HCT116 (cell line): ENCODE results near the gene ABCB7. TPM values are rescaled to one million over a fixed set of nuclear protein-coding genes. Genes with fewer than 3 reads are reported as not detected.

Source experiments
- ATAC-seq: fragments of 200-7000 bp; cut with Tn5 transposase; 2 replicates; pipeline ENCODE4 v1.9.1; 2020; ENCODE audit warnings: mild to moderate bottlenecking, moderate library complexity
- BruUV-seq: library from RNA; stranded (reverse); fragments of 400-500 nt; replicated peaks from 2 replicates; lab custom pipeline; 2021; lab: Mats Ljungman, UMichigan
- CTCF ChIA-PET: fragments of 300-600 bp; sonication (Branson Sonifier 250); formaldehyde crosslinking; loops from one replicate; lab custom pipeline; 2021; ENCODE audit warnings: antibody characterized with exemption; lab: Charles Lee
- POLR2A ChIA-PET: fragments of 300-600, 350-600 bp; sonication (Branson Sonifier 250); formaldehyde crosslinking; loops from one replicate; lab custom pipeline; 2021; ENCODE audit warnings: antibody characterized with exemption; lab: Charles Lee
- RAD21 ChIA-PET, 2 experiments: fragments of 300-600 bp; sonication (Branson Sonifier 250); formaldehyde crosslinking; loops; one replicate each; lab custom pipeline; 2023; ENCODE audit warnings: low total read pairs in 2 of 2; ENCODE audit not compliant: uncharacterized antibody in 2 of 2, unreplicated experiment in 2 of 2, low non-redundant PET in 1 of 2; lab: Charles Lee
- DNase-seq: peaks from one replicate; pipeline ENCODE4 v3.0.0-alpha.2; 2010; ENCODE audit warnings: low read depth, low spot score
- H2AFZ ChIP-seq: fragments of 200-600 bp; shearing (Covaris generic), sonication (generic); 2 replicates; pipeline ENCODE4 v1.6.1; 2017; ENCODE audit warnings: low read depth, mixed run types, mixed read lengths, antibody characterized with exemption, low read length; ENCODE audit not compliant: poor library complexity, severe bottlenecking
- H3K27ac ChIP-seq: 2 replicates; pipeline ENCODE4 v1.5.1; 2012; ENCODE audit warnings: low read depth, low read length
- H3K27me3 ChIP-seq: fragments of 200-600 bp; sonication (generic); 2 replicates; pipeline ENCODE4 v1.6.1; 2016; ENCODE audit warnings: mixed run types, low read length, mixed read lengths; ENCODE audit not compliant: insufficient read depth
- H3K36me3 ChIP-seq, 2 experiments: fragments of 200-500 bp in 1 of 2; fragments of 200-600 bp in 1 of 2; sonication (Bioruptor generic) in 1 of 2; sonication (generic) in 1 of 2; 2 replicates each; pipeline versions ENCODE4 v1.5.1 to v1.6.1; 2014 to 2016; ENCODE audit warnings: low read length in 2 of 2, inconsistent platforms in 1 of 2, mixed read lengths in 1 of 2, mixed run types in 1 of 2; ENCODE audit not compliant: insufficient read depth in 2 of 2, control insufficient read depth in 1 of 2
- H3K4me1 ChIP-seq, 2 experiments: fragments of 200-600 bp in 1 of 2; sonication (generic) in 1 of 2; 2 replicates each; pipeline versions ENCODE4 v1.5.1 to v1.6.1; 2012 to 2017; ENCODE audit warnings: low read length in 2 of 2, inconsistent platforms in 1 of 2, mild to moderate bottlenecking in 1 of 2, mixed read lengths in 1 of 2, mixed run types in 1 of 2, moderate library complexity in 1 of 2; ENCODE audit not compliant: insufficient read depth in 2 of 2, control insufficient read depth in 1 of 2
- H3K4me2 ChIP-seq: fragments of 200-600 bp; sonication (generic); 2 replicates; pipeline ENCODE4 v1.6.1; 2017; ENCODE audit warnings: mixed run types, low read length, mixed read lengths
- H3K4me3 ChIP-seq, 2 experiments: fragments of 200-600 bp in 1 of 2; sonication (generic) in 1 of 2; replicated peaks in 1 of 2; 2 replicates each; pipeline ENCODE4 v1.5.1; 2011 to 2016; ENCODE audit warnings: low read length in 2 of 2, control low read depth in 1 of 2, low read depth in 1 of 2, mild to moderate bottlenecking in 1 of 2, mixed read lengths in 1 of 2, mixed run types in 1 of 2
- H3K79me2 ChIP-seq: fragments of 200-600 bp; sonication (generic); 2 replicates; pipeline ENCODE4 v1.6.1; 2017; ENCODE audit warnings: mild to moderate bottlenecking, mixed run types, low read length, moderate library complexity, mixed read lengths; ENCODE audit not compliant: insufficient read depth
- H3K9ac ChIP-seq: fragments of 200-600 bp; sonication (generic); 2 replicates; pipeline ENCODE4 v1.6.1; 2016; ENCODE audit warnings: low read length, mixed read lengths
- H3K9me2 ChIP-seq: fragments of 200-600 bp; sonication (generic), shearing (Covaris generic); 2 replicates; pipeline ENCODE4 v1.6.1; 2017; ENCODE audit warnings: mixed run types, mild to moderate bottlenecking, moderate library complexity; ENCODE audit not compliant: insufficient read depth
- H3K9me3 ChIP-seq, 2 experiments: fragments of 200-500 bp in 1 of 2; fragments of 200-600 bp in 1 of 2; sonication (Bioruptor generic) in 1 of 2; sonication (generic) in 1 of 2; 2 replicates each; pipeline ENCODE4 v1.6.1; 2014 to 2017; ENCODE audit warnings: low read length in 2 of 2, mixed read lengths in 2 of 2, inconsistent platforms in 1 of 2, low read depth in 1 of 2, mild to moderate bottlenecking in 1 of 2, mixed run types in 1 of 2, moderate library complexity in 1 of 2; ENCODE audit not compliant: control insufficient read depth in 1 of 2, insufficient read depth in 1 of 2
- H4K20me1 ChIP-seq: fragments of 200-600 bp; sonication (generic), shearing (Covaris generic); 2 replicates; pipeline ENCODE4 v1.6.1; 2017; ENCODE audit warnings: mixed run types, mild to moderate bottlenecking, moderate library complexity; ENCODE audit not compliant: insufficient read depth
- ATF3 ChIP-seq: IDR thresholded peaks from 2 replicates; pipeline ENCODE4 v1.6.1; 2012
- CEBPB ChIP-seq: IDR thresholded peaks from 2 replicates; pipeline ENCODE4 v1.6.1; 2012; ENCODE audit warnings: low read depth
- CTCF ChIP-seq, 3 experiments: fragments of 200-600 bp in 1 of 3; sonication (generic) in 1 of 3; IDR thresholded peaks in 2 of 3; conservative IDR thresholded peaks in 1 of 3; 2 replicates each; pipeline ENCODE4 v1.5.1; 2012 to 2017; ENCODE audit warnings: low read depth in 2 of 3, low read length in 2 of 3, antibody characterized with exemption in 1 of 3, borderline replicate concordance in 1 of 3, control low read depth in 1 of 3, mild to moderate bottlenecking in 1 of 3, mixed read lengths in 1 of 3, mixed run types in 1 of 3, moderate library complexity in 1 of 3; ENCODE audit not compliant: insufficient read depth in 1 of 3
- EGR1 ChIP-seq: IDR thresholded peaks from 2 replicates; pipeline ENCODE4 v1.6.1; 2012; ENCODE audit warnings: low read depth
- ELF1 ChIP-seq: IDR thresholded peaks from 2 replicates; pipeline ENCODE4 v1.6.1; 2012; ENCODE audit warnings: low read depth, borderline replicate concordance
- EZH2phosphoT487 ChIP-seq: fragments of 200-600 bp; IDR thresholded peaks from 2 replicates; pipeline ENCODE4 v1.6.1; 2018; ENCODE audit warnings: antibody characterized with exemption, borderline replicate concordance
- JUND ChIP-seq: IDR thresholded peaks from 2 replicates; pipeline ENCODE4 v1.6.1; 2012
- MAX ChIP-seq: IDR thresholded peaks from 2 replicates; pipeline ENCODE4 v1.6.1; 2012
- SIN3A ChIP-seq: IDR thresholded peaks from 2 replicates; pipeline ENCODE4 v1.6.1; 2012; ENCODE audit warnings: low read depth
- SP1 ChIP-seq: IDR thresholded peaks from 2 replicates; pipeline ENCODE4 v1.6.1; 2012; ENCODE audit warnings: low read depth
- SRF ChIP-seq: IDR thresholded peaks from 2 replicates; pipeline ENCODE4 v1.6.1; 2012; ENCODE audit warnings: low read depth
- ZBTB33 ChIP-seq: IDR thresholded peaks from 2 replicates; pipeline ENCODE4 v1.6.1; 2011; ENCODE audit warnings: mild to moderate bottlenecking, low read length, moderate library complexity; ENCODE audit not compliant: insufficient replicate concordance; ENCODE audit errors: extremely low read depth
- ZNF274 ChIP-seq: fragments of 200-500 bp; sonication (Bioruptor generic); IDR thresholded peaks from 2 replicates; pipeline ENCODE4 v1.6.1; 2014; ENCODE audit warnings: mild to moderate bottlenecking, low read depth, low read length, inconsistent platforms
- intact Hi-C: fragments of 100-400 bp; cut with micrococcal nuclease; formaldehyde crosslinking; loops from 2 replicates; pipeline ENCODE4 v1.10.0; 2022
- total RNA-seq: library from RNA; stranded (reverse); gene quantifications from one replicate; pipeline ENCODE4 v1.2.1, GENCODE V29; 2021; ENCODE audit not compliant: unreplicated experiment

ABCB7 gene
- total RNA-seq, 1 experiment from 2014 or later = 24.6 TPM

GRCh38 chrX:75154871-75155270 lies 1.2 kb downstream of the ABCB7 start:
- Histone ChIP-seq H3K4me3 (peak overlapping the region; percentile 67 to 79), H3K9me2 (no peaks in the 10 kb centered on the region), H3K27ac (no peak overlapping the region), H2AFZ (no peak overlapping the region), H3K79me2 (peaks cover 28% of the 10 kb centered on the region), H3K4me2 (peak overlapping the region; percentile 74), H3K9ac (no peak overlapping the region), H3K36me3 (no peaks in the 10 kb centered on the region), H3K9me3 (no peaks in the 10 kb centered on the region), H4K20me1 (no peaks in the 10 kb centered on the region), H3K4me1 (peaks cover 0 to 10% of the 10 kb centered on the region in 2 experiments; a peak in 2 of 4 replicates), H3K27me3 (no peaks in the 10 kb centered on the region)
- intact Hi-C loops = no loop called here
- no peak for ATAC-seq
- CTCF ChIA-PET = no interaction called here
- BruUV-seq = no TSS peak
- DNase-seq = no peak
- POLR2A ChIA-PET = no interaction called here
- RAD21 ChIA-PET = no interaction called here
- TF ChIP-seq ZBTB33 (no peak), CEBPB (no peak), EGR1 (no peak), ELF1 (no peak), SP1 (no peak), ZNF274 (no peak), SIN3A (no peak), SRF (no peak), JUND (no peak), ATF3 (no peak), MAX (no peak), CTCF (IDR thresholded peaks at IDR 0.05 in 2 of 3, conservative IDR thresholded peaks at IDR 0.05 in 1 of 3; ENCODE audit: borderline replicate concordance in 1 of 3, insufficient read depth in 1 of 3, low read depth in 2 of 3, low read length in 2 of 3) (no peak), EZH2phosphoT487 (no peak)
